Measurements from ENCODE around the gene NGEF. TPM values are rescaled to one million over a fixed set of nuclear protein-coding genes. Genes with fewer than 3 reads are reported as not detected.
A peak's percentile ranks its signal among the peaks of the same experiment; 100 is the strongest.

NGEF gene
- total RNA-seq, 1 experiment from 2014 or later = 71.3 TPM

GRCh38 chr2:232842689-232843088 lies 170.4 kb downstream of the NGEF start:
- ATAC-seq (no peak), DNase-seq (no peak)
- TF ChIP-seq CTCF (conservative IDR thresholded peaks at IDR 0.05; ENCODE audit: low read depth, low read length) (no peak), EZH2 (IDR thresholded peaks at IDR 0.05; ENCODE audit: low read length, unreplicated experiment) (no peak), EZH2phosphoT487 (IDR thresholded peaks at IDR 0.05; ENCODE audit: borderline replicate concordance, low read length) (no peak)
- H3K79me2 ChIP-seq (ENCODE audit: low read length) = no peaks in the 10 kb centered on the region
- no peak overlapping the region for H3K27ac ChIP-seq (ENCODE audit: low read length)
- no peak overlapping the region for H3K9ac ChIP-seq (ENCODE audit: low read length)
- CTCF ChIA-PET = no interaction called here
- H3K27me3 ChIP-seq (ENCODE audit: low read length) = no peaks in the 10 kb centered on the region
- no peak overlapping the region for H3K4me2 ChIP-seq (ENCODE audit: low read length)
- POLR2A ChIA-PET (ENCODE audit: unreplicated experiment) = no interaction called here
- BruUV-seq (replicated peaks) = no TSS peak
- no peaks in the 10 kb centered on the region for H3K9me3 ChIP-seq (ENCODE audit: low read length)
- intact Hi-C loops (cut with micrococcal nuclease) = no loop called here
- H4K20me1 ChIP-seq (ENCODE audit: low read length) = peaks cover 5% of the 10 kb centered on the region; the same call in 1 of the 2 replicates
- H3K4me1 ChIP-seq (ENCODE audit: insufficient read depth, low read length) = peaks cover 11% of the 10 kb centered on the region
- peaks cover 44% of the 10 kb centered on the region for H3K36me3 ChIP-seq (ENCODE audit: low read depth, low read length)
- no peak overlapping the region for H3K4me3 ChIP-seq (ENCODE audit: low read length)
- H3K9me2 ChIP-seq (replicated peaks; ENCODE audit: low read length) = no peaks in the 10 kb centered on the region
- no peak overlapping the region for H2AFZ ChIP-seq (ENCODE audit: low read length)
- no peaks in the 10 kb centered on the region for H3F3A ChIP-seq (ENCODE audit: low read length, unreplicated experiment)

- H3K9me3 ChIP-seq (ENCODE audit: low read length) = no peaks in the 10 kb centered on the region
- intact Hi-C loops (cut with micrococcal nuclease) = no loop called here
- H3K4me3 ChIP-seq (ENCODE audit: low read length) = no peak overlapping the region
- POLR2A ChIA-PET (ENCODE audit: unreplicated experiment) = no interaction called here
- no peak for DNase-seq
- H4K20me1 ChIP-seq (ENCODE audit: low read length) = peaks cover 5% of the 10 kb centered on the region; the same call in 1 of the 2 replicates
- H3K4me1 ChIP-seq (ENCODE audit: insufficient read depth, low read length) = peaks cover 12% of the 10 kb centered on the region
- no peaks in the 10 kb centered on the region for H3K79me2 ChIP-seq (ENCODE audit: low read length)
- TF ChIP-seq CTCF (conservative IDR thresholded peaks at IDR 0.05; ENCODE audit: low read depth, low read length) (no peak), EZH2 (IDR thresholded peaks at IDR 0.05; ENCODE audit: low read length, unreplicated experiment) (no peak), EZH2phosphoT487 (IDR thresholded peaks at IDR 0.05; ENCODE audit: borderline replicate concordance, low read length) (no peak)
- no peak overlapping the region for H2AFZ ChIP-seq (ENCODE audit: low read length)
- H3K36me3 ChIP-seq (ENCODE audit: low read depth, low read length) = peaks cover 38% of the 10 kb centered on the region
- CTCF ChIA-PET = no interaction called here
- no peak overlapping the region for H3K27ac ChIP-seq (ENCODE audit: low read length)
- no peak overlapping the region for H3K4me2 ChIP-seq (ENCODE audit: low read length)
- no peaks in the 10 kb centered on the region for H3K27me3 ChIP-seq (ENCODE audit: low read length)
- H3K9me2 ChIP-seq (replicated peaks; ENCODE audit: low read length) = no peaks in the 10 kb centered on the region
- no TSS peak for BruUV-seq (replicated peaks)
- no peak for ATAC-seq
- no peak overlapping the region for H3K9ac ChIP-seq (ENCODE audit: low read length)
- no peaks in the 10 kb centered on the region for H3F3A ChIP-seq (ENCODE audit: low read length, unreplicated experiment)
Observed at GRCh38 chr2:232839411-232840079, 173.5 kb downstream of the NGEF start.

GRCh38 chr2:232838406-232838874 lies 174.6 kb downstream of the NGEF start:
- Histone ChIP-seq H3K4me3 (ENCODE audit: low read length) (no peak overlapping the region), H3F3A (ENCODE audit: low read length, unreplicated experiment) (no peaks in the 10 kb centered on the region), H3K9ac (ENCODE audit: low read length) (no peak overlapping the region), H3K4me2 (ENCODE audit: low read length) (no peak overlapping the region), H3K4me1 (ENCODE audit: insufficient read depth, low read length) (peaks cover 12% of the 10 kb centered on the region), H3K27ac (ENCODE audit: low read length) (no peak overlapping the region), H3K27me3 (ENCODE audit: low read length) (no peaks in the 10 kb centered on the region), H4K20me1 (ENCODE audit: low read length) (peaks cover 5% of the 10 kb centered on the region; the same call in 1 of the 2 replicates), H3K79me2 (ENCODE audit: low read length) (no peaks in the 10 kb centered on the region), H3K9me3 (ENCODE audit: low read length) (no peaks in the 10 kb centered on the region), H2AFZ (ENCODE audit: low read length) (no peak overlapping the region), H3K9me2 (replicated peaks; ENCODE audit: low read length) (no peaks in the 10 kb centered on the region), H3K36me3 (ENCODE audit: low read depth, low read length) (peaks cover 34% of the 10 kb centered on the region)
- peak; percentile 30 for DNase-seq
- no peak for TF ChIP-seq EZH2 (IDR thresholded peaks at IDR 0.05; ENCODE audit: low read length, unreplicated experiment)
- TF ChIP-seq EZH2phosphoT487 (IDR thresholded peaks at IDR 0.05; ENCODE audit: borderline replicate concordance, low read length) = no peak
- no peak for TF ChIP-seq CTCF (conservative IDR thresholded peaks at IDR 0.05; ENCODE audit: low read depth, low read length)
- intact Hi-C loops (cut with micrococcal nuclease) = no loop called here
- POLR2A ChIA-PET (ENCODE audit: unreplicated experiment) = no interaction called here
- peak; percentile 58 for ATAC-seq
- CTCF ChIA-PET = no interaction called here
- no TSS peak for BruUV-seq (replicated peaks)
